ENCODE measurements around the gene NARF.
"Not testable (repeated sequence)": the region's sequence is repeated elsewhere in the genome, so short reads cannot be mapped to it uniquely, and the experiment has no call there.

Gene NARF

DNA sequence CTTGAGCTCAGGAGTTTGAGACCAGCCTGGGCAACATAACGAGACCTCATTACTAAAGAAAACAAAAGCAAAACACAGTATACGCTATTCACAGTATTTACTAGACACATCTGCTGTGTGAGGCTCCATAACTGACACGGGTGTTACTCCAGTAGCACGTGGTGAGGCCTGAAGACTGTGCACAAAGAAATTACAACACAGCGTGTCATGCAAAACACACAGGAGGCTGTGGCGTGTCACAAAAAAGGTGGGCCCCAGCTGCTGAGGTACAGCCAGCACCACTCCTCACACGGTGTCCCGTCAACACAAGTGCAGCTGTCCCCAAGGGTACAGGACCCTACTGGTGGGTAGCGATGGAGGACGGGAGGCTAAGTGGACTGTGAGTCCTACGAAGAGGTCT, 10.7 kb upstream of the NARF start:
- no peak for DNase-seq

DNA sequence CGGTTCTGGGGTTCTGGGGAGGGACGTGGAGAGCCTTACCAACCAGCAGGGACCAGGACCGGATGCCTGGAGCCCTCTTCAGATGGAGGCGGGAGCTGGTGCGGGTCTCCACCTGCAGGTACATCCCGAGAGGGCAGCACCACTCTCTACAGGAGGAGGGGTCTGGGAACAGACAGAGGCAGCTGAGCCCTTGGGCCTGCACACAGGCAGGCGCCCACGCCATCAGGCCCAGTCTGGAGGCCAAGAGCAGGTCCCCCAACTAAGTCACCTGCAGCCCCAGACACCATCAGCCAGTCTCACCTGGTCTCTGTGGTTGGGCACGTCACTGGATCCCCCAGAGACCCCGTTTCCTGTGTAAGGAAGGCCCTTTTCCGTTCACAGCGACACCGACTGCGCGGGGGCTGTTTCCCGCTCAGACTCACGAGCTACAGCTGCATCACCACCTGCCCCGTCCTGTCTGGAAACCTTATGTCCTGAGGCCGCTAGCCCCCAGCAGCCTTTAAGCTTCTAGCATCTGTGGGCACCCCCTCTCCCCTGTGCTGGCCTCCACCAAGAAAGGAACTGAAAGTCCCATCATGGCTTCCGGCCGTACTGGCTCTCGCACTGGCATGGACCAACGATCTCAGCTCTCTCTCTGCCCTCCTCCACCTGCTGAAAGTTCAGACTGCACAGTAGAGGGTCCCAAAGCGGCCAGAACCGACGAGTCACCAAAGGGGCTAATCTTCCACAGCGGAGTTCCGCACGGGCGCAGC, 9.2 kb upstream of the NARF start:
- DNase-seq: peak; percentile 76

DNA sequence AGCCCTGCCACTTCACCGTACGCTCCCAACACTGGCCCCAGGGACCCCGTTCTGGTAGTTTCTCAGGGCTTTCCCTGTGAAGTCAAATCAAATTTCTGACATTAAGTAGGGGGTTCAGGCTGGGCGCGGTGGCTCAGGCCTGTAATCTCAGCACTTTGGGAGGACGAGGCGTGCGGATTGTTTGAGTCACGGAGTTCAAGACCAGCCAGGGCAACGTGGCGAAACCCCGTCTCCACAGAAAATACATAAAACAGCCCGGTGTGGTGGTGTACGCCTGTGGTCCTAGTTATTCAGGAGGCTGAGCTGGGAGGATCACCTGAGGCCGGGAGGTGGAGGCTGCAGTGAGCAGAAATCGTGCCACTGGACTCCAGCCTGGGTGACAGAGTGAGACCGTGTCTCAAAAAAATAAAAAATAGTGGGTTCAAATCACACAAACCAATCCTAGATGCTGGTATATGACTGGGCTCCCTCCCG, 8.6 kb upstream of the NARF start:
- DNase-seq: no peak

DNA sequence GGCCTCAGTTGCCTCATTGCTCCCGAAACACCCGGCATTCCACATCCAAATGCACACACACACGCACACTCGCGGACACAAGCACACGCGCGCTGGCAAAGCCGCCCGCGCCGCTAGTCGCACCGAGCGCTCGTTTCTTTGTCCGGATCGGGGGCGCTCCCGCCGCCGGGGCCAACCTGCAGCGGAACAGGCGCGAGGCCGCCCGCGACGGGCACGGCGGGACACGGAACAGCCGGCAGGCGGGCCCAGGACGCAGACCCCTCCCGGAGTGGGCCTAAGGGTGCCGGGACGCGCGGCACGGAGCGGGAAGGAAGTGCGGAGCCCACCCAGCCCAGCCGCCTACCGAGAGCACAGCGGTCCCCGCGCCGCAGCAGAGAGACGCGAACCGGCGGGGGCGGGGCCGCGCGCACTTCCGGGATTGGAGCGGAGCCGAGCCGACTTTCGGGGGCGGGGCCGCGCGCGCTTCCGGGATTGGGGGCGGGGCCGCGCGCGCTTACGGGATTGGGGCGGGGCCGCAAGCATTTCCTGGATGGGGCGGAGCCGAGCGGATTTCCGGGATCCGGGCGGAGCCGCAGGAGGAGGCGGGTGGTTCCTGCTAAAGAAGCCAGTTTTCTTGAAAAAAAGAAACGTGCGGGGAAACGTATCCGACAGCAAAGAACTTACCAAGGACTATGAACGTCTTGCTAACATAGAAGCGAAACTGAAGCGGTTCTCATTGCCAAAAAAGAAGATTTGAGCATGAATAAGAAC, 8.0 kb upstream of the NARF start, which contains the start of gene CYBC1:
TSS of gene CYBC1 (minus strand) at position 396 of the 750 bp plus-strand sequence. CDS start 1,498 bp downstream, outside the sequence.
- DNase-seq: peak; percentile 91

DNA sequence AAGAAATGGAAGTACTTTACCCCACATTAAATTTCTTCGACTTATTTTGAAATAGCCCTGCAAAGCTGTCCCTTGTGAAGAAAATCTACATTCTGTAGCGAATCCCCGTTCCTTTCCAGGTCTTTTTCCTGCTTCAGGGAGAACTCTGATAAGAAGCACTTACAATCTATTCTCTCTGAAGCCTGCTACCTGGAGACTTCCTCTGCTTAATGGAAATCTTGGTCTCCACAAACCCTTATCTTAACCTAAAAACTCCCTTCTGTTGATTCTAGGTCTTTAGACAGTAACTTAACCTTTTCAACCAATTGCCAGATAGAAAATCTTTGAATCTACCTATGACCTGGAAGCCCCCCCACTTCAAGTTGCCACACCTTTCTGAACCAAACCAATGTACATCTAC, 6.4 kb upstream of the NARF start:
- DNase-seq: no peak

DNA sequence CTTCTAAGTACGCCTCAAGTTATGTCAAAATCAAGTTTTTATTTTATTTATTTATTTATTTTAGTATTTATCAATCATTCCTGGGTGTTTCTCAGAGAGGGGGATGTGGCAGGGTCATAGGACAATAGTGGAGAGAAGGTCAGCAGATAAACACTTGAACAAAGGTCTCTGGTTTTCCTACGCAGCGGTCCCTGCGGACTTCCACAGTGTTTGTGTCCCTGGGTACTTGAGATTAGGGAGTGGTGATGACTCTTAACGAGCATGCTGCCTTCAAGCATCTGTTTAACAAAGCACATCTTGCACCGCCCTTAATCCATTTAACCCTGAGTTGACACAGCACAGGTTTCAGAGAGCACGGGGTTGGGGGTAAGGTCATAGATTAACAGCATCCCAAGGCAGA, 5.4 kb upstream of the NARF start:
- not testable (repeated sequence) for DNase-seq

DNA sequence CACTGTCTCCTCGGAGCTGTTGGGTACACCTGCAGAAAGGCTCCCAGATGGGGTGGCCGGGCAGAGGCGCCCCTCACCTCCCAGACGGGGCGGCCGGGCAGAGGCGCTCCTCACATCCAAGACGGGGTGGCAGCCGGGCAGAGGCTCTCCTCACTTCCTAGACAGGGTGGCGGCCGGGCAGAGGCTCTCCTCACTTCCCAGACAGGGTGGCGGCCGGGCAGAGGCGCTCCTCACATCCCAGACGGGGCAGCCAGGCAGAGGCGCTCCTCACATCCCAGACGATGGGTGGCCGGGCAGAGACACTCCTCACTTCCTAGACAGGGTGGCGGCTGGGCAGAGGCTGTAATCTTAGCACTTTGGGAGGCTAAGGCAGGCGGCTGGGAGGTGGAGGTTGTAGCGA, 4.8 kb upstream of the NARF start:
- not testable (repeated sequence) for DNase-seq

DNA sequence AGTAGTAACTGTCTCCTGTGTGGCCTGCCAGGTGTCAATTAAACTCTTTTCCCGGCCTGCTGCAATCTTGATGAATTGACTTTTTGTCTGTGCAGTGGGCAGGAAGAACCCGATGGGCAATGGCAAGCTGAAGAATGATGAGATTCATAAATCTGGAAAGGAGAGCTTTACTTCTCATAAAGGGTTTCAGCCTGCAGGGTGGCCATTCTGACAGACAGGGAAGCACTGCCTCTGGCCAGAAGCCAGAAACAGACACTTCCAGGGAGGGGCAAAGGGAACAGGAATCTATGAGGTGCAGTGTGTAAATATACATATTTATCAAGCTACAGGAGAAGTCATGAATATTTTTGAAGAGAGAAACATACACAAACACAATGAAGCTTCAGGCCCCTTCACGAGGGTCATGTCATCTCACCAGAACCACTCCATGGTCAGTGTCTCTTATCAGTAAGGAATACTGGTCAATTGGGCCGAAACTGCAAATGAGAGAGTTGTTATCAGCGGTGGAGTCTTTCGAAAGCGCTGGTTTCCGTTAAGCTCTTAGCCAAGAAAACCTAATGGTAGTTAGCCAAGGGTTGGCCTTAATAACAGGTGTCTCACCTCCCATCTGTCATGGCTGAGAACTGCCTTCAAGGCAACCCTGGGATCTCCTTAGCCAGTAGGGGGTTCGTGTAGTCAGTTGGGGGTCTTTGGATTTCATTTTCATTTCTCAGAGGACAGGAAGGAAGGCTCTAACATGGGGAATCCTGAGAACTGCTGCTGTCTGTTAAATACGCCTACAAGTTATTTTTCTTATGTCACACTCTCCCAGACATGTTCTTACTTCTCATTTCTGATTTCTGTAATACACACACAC, 1.2 kb upstream of the NARF start:
- no peak for DNase-seq

DNA sequence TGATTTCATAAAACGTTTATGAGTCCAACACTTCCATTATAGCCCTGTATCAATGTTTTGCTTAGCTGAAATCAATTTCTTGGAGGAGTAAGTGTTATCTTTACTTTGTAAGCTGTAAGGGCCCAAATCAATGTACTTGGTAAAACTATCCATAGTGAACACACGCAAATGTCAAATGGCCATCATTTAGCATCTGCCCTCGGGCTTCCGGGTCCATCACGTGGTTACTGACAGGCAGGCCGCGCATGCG, 687 bp upstream of the NARF start:
- no peak for DNase-seq

DNA sequence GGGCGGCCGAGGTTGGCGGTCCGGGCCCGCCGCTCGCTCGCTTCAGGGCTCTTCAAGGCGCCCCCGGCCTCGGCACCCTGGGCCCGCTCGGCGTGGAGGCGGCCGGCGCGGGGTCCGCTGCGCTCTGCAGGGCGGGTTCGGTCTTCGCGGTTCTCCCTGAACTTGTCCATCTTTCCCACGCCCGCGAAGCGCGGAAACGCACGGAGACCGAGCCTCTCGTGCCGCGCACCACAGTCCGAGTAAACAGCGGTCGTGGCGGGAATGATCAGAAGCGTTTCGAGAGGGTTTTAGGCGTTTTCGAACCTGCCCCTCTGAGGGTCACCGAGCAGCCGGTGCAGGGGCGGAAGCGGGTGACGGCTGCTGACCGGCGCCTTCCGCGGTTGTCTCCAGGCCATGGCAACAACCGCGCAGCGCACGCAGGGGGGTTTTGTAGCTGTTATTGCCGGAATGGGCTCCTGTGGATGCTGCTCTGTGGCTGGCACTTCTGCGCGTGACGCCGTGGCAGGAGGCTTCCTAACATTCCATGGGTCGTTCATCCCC, 414 bp downstream of the NARF start:
- DNase-seq: no peak

DNA sequence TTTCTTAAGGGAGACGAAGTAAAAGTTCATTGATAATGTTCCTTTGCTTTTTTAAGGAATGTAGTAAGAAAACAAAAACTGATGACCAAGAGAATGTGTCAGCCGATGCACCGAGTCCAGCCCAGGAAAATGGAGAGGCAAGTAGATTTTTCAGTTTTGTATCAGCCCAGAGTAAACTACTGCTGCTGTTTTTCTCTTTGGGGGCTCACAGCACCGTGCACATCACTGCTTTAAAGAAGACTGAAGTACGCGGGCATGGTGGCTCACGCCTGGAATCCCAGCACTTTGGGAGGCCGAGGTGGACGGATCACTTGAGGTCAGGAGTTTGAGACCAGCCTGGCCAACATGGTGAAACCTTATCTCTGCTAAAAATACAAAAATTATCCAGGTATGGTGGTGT, 1.4 kb downstream of the NARF start:
- not testable (repeated sequence) for DNase-seq

DNA sequence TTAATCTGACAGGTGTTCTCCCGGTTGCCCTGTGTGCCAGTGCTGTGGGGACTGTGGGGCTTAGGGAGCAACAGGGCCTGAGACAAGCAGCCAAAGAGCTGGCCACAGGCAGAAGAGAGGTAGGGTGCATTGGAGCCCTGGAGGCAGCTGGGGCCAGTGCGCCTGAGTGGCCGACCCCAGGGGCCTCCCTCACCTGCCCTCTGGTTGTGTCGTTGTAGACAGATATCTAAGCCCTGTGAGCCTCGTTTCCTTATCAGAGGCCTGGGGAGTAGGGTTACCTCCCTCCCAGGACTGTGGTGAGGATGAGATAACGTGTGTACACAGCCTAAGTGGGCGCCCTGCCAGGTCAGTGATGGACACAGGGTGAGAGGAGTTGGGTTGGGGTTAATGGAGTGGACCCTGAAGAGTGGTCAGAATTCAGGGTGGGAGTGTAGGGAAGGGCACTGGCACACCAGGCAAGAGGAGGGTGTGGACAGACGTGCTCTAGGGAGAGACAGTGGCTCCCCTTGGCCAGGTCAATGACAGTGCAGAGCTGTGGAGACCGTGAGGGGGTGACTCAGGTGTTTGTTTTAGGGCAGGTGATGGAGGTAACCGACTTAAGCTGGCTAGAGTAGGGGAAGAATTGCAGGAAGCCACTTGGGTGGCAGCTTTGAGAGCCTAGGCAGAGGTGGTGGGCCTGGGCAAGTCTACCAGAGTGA, 3.4 kb downstream of the NARF start:
- no peak for DNase-seq

DNA sequence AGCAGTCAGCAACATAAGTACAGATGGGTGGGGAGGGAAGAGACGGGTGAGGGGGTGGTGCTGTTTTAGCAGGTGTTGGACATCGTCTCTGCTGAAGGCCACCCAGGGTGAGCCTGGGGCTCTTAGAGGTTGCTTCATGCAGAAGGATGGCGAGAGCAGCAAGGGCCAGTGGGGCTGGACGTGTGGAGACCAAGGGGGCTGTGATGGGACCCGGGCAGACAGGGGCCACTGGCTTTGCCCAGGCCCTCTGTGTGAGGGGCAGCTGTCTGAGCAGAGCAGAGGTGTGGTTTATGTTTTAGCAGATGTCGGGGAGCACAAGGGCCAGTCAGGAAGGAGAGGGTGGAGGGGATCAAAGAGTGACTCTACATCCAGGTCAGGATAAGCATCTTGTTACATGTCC, 4.8 kb downstream of the NARF start:
- DNase-seq: no peak

DNA sequence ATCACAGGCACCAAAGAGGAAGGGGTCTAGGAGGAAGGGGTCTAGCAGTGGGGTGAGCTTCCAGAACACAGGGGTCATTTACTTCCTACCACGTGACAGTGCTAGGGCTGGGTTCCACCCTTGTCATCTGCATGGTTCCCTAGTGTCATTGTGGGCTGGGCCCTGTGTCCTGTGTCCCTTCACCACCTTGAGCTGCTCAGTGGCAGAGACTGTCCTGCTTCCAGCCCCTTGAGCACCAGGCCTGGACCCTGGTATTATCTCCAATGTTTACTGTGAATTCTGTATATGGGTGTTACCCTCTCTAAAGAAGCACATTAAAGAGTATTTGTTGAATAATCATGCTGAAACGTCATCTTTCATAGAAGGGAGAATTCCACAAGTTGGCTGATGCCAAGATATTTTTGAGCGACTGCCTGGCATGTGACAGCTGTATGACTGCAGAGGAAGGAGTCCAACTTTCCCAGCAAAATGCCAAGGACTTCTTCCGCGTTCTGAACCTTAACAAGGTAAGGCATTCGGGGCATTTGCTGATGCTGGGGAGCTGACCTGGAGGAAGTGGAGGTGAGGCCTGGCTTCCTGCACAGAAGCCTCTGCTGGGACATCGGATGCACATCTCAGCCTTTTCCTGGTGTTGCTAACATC, 5.5 kb downstream of the NARF start:
- DNase-seq: no peak

DNA sequence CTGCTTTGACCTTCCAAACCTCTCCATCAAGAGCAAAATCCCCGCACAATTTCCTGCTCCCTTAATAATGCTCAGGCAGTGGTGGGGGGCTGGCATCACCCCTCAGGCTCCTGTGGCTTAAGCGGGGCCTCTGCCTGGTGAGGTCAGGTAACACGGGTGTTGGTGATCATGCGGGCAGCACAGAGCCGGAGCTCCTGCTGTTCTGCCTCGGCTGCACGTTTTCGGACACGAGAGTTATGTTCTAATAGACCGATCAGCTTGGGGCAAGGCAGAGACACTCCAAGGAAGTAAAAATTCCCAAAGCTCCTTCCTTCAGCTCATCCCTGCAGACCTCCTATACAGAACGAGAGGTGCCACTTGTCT, 6.0 kb downstream of the NARF start:
- no peak for DNase-seq

DNA sequence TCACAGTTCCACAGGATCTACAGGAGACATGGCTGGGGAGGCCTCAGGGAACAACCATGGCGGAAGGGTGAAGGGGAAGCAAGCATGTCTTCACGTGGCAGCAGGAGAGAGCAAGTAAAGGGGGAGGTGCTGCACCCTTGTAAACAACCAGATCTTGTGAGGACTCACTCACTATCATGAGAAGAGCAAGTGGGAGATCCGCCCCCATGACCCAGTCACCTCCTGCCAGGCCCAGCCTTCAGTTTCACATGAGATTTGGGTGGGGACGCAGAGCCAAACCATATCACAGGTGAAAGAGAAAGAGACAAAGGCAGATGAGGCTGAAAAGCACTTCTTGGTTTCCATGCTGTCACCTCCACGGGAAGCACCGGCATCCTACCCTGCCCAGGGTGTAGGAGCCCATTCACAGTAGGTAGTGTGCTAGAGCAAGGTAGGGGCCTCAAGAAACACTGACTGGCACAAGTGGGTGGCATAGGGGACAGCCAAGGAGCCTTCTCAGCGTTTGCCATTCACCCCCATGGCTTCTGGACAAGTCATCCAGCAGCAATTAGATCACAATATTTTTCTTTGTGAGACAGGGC, 6.6 kb downstream of the NARF start:
- no peak for DNase-seq

DNA sequence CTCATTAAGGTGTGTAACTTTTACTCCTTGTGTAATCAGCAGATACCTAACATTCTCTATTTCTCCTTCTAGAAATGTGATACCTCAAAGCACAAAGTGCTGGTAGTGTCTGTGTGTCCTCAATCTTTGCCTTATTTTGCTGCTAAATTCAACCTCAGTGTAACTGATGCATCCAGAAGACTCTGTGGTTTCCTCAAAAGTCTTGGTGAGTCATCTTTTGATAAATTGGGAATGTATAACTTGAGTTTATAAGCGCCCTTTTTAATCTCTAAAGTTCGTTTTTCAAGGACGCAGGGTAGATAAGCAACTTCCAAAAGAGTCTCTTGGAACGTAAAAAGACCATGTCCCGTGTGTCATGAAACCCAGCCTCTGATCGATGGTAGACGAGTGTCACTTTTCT, 10.2 kb downstream of the NARF start:
- no peak for DNase-seq

DNA sequence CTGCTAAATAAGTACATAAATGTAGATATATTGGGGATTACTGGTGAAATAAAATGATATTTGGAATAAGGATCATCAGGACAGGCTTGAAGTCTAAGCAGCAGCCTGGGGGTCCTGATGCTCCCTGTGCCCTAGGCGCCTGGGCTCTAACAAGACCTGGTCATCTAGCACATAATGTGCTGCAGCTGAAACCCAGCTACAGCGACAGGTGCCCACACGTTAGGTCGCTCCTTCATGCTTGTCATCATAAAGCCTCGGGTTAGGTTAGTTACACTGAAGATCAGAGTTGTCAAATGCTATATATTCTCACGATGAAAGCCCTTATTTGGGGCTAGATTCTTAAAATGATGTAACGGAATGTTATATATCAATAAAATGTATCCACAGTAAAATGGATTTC, 11.5 kb downstream of the NARF start:
- DNase-seq: no peak

DNA sequence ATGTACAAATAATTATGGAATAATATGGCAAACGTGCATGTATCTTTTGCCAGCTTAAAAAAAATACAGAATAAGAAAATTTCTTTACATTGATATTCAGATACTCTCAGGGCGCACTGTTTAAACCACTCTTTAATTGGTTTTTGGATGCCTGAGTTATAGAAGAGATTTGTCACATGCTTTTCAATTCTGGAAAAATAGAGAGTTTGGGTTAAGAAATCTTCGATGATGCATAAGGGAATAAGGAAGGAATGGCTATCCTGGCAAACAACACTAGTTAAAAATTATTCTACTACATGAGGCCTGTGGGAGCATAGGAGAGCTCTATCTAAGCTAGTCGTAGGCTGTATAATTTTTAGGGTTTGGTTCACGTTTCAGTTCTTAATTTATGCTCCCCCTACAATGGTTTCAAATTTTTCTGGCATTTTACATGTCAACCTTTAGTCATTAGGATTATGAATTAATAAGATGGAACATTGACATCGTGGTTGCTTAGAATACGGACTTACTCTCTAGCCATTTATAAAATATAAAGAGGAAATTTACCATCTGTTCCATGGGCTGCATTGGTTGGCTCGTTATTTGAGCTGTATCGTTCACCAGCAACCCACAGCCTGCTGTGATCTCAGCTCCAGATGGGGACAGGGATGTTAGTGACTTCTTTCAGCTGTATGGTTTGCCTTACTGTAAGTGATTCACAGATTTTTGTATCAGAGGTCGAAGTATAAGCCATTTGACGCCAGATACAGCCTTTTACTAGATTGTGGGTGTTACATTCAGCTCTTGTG, 15.9 kb downstream of the NARF start:
- DNase-seq: no peak

DNA sequence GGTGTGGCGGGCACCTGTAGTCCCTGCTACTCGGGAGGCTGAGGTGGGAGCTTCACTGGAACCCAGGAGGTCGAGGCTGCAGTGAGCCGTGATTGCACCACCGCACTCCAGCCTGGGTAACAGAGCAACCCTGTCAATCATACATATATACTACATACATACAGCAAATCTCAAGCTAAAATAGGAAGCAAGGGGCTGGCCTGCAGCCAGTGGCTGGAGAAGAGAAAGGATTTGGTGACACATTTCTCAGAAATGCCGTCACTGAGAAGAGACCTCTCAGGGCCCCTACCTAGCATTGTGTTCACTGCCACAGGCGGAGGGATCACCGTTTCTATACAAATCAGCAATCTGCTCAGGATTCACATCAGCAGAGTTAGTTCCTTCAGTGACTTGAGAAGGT, 16.9 kb downstream of the NARF start:
- no peak for DNase-seq

DNA sequence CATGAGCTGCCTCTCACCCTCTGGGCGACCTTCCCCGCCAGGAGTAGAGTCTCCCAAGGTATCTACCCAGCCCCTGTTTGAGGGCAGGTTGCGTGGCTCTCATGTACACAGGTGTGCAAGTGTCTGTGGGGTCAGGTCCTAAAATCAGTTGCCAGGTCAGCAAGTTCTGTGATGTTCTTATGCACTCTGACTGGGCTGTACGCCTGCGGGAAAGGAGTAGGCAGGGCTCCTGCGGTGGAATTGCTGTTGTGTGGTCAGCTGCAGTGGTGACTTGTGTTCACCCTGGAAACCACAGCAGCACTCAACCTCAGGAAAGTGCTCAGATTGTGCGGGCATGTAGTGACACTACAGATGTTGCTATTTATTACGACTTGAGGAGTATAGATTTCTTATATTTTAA, 19.4 kb downstream of the NARF start:
- DNase-seq: no peak
